Adrenal gland (tissue), 5 donors: ENCODE measurements around the gene TMEM242.

Experiments used
- CTCF ChIP-seq, 6 experiments: fragments of 450-650 bp in 4 of 6; fragments of 200-600 bp in 2 of 6; sonication (generic) in 1 of 6; IDR thresholded peaks; 1 replicate in 5 of 6; 2 replicates in 1 of 6; pipeline versions ENCODE4 v1.5.1 to v1.8.0; 2016 to 2021; ENCODE audit warnings: antibody characterized with exemption in 6 of 6, mild to moderate bottlenecking in 2 of 6, moderate library complexity in 1 of 6
- POLR2A ChIP-seq, 2 donors: fragments of 450-650 bp; IDR thresholded peaks; one replicate each; pipeline ENCODE4 v1.6.1; 2017; ENCODE audit warnings: antibody characterized with exemption in 2 of 2, mild to moderate bottlenecking in 2 of 2, moderate library complexity in 1 of 2
- donor health status: DM: no; HTN: no; CAD: no.

- TF ChIP-seq POLR2A (IDR thresholded peaks at IDR 0.05) (no peak), CTCF (IDR thresholded peaks at IDR 0.05) (no peak)
Measured at GRCh38 chr6:157313531-157314467, 9.5 kb downstream of the TMEM242 start.
